HEK293 (cell line): ENCODE data around the gene TXNDC9.

Experiments used
- HOXA7 ChIP-seq: sonication (generic); formaldehyde crosslinking; IDR thresholded peaks from 2 replicates; pipeline ENCODE4 v1.8.1; 2022; ENCODE audit warnings: missing genetic modification reagents, borderline replicate concordance
- YY1 ChIP-seq: fragments of 450-650 bp; formaldehyde crosslinking; IDR thresholded peaks from 2 replicates; pipeline ENCODE4 v1.5.1; 2018; ENCODE audit warnings: missing biosample characterization, missing genetic modification characterization
- ZNF221 ChIP-seq: fragments of 450-650 bp; formaldehyde crosslinking; IDR thresholded peaks from 2 replicates; pipeline ENCODE4 v1.5.1; 2017; ENCODE audit warnings: missing biosample characterization, missing genetic modification characterization, borderline replicate concordance
- ZNF302 ChIP-seq: fragments of 450-650 bp; formaldehyde crosslinking; IDR thresholded peaks from 2 replicates; pipeline ENCODE4 v1.5.1; 2016; ENCODE audit warnings: missing biosample characterization, missing genetic modification characterization, low read depth
- ZNF362 ChIP-seq: fragments of 450-650 bp; formaldehyde crosslinking; IDR thresholded peaks from 2 replicates; pipeline ENCODE4 v1.5.1; 2016; ENCODE audit warnings: missing biosample characterization, missing genetic modification characterization
- ZNF792 ChIP-seq: fragments of 450-650 bp; formaldehyde crosslinking; IDR thresholded peaks from 2 replicates; pipeline ENCODE4 v1.5.1; 2016; ENCODE audit warnings: missing biosample characterization, missing genetic modification characterization
- TF ChIP-seq, protein P1 (sequence below): IDR thresholded peaks from 2 replicates; pipeline ENCODE4 v1.6.1; 2011; ENCODE audit warnings: mild to moderate bottlenecking, low read depth, low read length, borderline replicate concordance
- TF ChIP-seq, protein P2 (sequence below): fragments of 450-650 bp; formaldehyde crosslinking; IDR thresholded peaks from 2 replicates; pipeline ENCODE4 v1.5.1; 2016; ENCODE audit warnings: missing biosample characterization, missing genetic modification characterization
- TF ChIP-seq, protein P3 (sequence below): fragments of 450-650 bp; formaldehyde crosslinking; IDR thresholded peaks from 2 replicates; pipeline ENCODE4 v1.5.1; 2016; ENCODE audit warnings: missing biosample characterization, missing genetic modification characterization
- TF ChIP-seq, protein P4 (sequence below): fragments of 450-650 bp; formaldehyde crosslinking; IDR thresholded peaks from 2 replicates; pipeline ENCODE4 v1.5.1; 2016; ENCODE audit warnings: missing biosample characterization, missing genetic modification characterization

DNA sequence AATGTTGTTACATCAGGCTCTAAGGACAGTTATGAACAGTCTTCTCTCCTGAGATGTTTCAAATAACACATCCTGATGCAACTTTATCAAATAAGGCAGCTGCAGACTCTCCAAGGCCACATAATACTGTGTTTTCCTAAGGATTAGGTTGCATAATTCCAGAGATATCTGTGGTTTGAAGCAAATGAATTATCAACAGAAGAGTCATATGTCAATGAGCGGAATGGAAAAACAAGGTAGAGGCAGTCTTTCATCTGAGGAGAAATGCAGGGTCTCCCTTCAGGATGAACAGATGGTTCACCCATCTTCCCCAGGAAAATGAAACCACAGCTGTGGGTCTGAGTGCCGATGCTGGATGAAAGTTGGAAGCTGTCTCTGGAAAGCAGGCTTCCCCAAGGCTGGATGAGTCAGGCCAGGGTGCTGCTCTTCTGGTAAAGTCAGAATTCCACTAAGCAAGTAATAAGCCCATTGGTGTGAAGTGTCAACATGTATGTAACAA, 57.3 kb downstream of the TXNDC9 start:
- TF ChIP-seq ZNF362 (tag by site-specific recombination) (no peak), ZNF221 (tag by site-specific recombination) (no peak), YY1 (tag by site-specific recombination) (no peak), ZNF302 (tag by site-specific recombination) (no peak), HOXA7 (no peak), ZNF792 (tag by site-specific recombination) (no peak)
- TF ChIP-seq, protein P1, sequence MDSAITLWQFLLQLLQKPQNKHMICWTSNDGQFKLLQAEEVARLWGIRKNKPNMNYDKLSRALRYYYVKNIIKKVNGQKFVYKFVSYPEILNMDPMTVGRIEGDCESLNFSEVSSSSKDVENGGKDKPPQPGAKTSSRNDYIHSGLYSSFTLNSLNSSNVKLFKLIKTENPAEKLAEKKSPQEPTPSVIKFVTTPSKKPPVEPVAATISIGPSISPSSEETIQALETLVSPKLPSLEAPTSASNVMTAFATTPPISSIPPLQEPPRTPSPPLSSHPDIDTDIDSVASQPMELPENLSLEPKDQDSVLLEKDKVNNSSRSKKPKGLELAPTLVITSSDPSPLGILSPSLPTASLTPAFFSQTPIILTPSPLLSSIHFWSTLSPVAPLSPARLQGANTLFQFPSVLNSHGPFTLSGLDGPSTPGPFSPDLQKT, result no peak
- TF ChIP-seq, protein P2, sequence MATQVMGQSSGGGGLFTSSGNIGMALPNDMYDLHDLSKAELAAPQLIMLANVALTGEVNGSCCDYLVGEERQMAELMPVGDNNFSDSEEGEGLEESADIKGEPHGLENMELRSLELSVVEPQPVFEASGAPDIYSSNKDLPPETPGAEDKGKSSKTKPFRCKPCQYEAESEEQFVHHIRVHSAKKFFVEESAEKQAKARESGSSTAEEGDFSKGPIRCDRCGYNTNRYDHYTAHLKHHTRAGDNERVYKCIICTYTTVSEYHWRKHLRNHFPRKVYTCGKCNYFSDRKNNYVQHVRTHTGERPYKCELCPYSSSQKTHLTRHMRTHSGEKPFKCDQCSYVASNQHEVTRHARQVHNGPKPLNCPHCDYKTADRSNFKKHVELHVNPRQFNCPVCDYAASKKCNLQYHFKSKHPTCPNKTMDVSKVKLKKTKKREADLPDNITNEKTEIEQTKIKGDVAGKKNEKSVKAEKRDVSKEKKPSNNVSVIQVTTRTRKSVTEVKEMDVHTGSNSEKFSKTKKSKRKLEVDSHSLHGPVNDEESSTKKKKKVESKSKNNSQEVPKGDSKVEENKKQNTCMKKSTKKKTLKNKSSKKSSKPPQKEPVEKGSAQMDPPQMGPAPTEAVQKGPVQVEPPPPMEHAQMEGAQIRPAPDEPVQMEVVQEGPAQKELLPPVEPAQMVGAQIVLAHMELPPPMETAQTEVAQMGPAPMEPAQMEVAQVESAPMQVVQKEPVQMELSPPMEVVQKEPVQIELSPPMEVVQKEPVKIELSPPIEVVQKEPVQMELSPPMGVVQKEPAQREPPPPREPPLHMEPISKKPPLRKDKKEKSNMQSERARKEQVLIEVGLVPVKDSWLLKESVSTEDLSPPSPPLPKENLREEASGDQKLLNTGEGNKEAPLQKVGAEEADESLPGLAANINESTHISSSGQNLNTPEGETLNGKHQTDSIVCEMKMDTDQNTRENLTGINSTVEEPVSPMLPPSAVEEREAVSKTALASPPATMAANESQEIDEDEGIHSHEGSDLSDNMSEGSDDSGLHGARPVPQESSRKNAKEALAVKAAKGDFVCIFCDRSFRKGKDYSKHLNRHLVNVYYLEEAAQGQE (tag by site-specific recombination), result no peak
- TF ChIP-seq, protein P3, sequence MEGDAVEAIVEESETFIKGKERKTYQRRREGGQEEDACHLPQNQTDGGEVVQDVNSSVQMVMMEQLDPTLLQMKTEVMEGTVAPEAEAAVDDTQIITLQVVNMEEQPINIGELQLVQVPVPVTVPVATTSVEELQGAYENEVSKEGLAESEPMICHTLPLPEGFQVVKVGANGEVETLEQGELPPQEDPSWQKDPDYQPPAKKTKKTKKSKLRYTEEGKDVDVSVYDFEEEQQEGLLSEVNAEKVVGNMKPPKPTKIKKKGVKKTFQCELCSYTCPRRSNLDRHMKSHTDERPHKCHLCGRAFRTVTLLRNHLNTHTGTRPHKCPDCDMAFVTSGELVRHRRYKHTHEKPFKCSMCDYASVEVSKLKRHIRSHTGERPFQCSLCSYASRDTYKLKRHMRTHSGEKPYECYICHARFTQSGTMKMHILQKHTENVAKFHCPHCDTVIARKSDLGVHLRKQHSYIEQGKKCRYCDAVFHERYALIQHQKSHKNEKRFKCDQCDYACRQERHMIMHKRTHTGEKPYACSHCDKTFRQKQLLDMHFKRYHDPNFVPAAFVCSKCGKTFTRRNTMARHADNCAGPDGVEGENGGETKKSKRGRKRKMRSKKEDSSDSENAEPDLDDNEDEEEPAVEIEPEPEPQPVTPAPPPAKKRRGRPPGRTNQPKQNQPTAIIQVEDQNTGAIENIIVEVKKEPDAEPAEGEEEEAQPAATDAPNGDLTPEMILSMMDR (tag by site-specific recombination), result no peak
- TF ChIP-seq, protein P4, sequence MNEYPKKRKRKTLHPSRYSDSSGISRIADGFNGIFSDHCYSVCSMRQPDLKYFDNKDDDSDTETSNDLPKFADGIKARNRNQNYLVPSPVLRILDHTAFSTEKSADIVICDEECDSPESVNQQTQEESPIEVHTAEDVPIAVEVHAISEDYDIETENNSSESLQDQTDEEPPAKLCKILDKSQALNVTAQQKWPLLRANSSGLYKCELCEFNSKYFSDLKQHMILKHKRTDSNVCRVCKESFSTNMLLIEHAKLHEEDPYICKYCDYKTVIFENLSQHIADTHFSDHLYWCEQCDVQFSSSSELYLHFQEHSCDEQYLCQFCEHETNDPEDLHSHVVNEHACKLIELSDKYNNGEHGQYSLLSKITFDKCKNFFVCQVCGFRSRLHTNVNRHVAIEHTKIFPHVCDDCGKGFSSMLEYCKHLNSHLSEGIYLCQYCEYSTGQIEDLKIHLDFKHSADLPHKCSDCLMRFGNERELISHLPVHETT (tag by site-specific recombination), result no peak
